ENCODE results near the gene PODXL. TPM values are rescaled to one million over a fixed set of nuclear protein-coding genes. Genes with fewer than 3 reads are reported as not detected.

The PODXL gene
- total RNA-seq (2022; extraction: Qiagen RNA extraction): 31.8 to 47.5 TPM (median 42.1 TPM) in 5 replicates

GRCh38 chr7:131556053-131556908 lies at the start of gene PODXL:
PODXL (minus strand) TSS chr7:131556628; CDS start chr7:131556359, 269 bp downstream.

Other genes starting within 250 kb of the PODXL start
- 27.7 to 36.0 TPM (median 32.8 TPM) in 5 replicates for gene MKLN1, start 228.8 kb downstream of the PODXL start, total RNA-seq (2022; extraction: Qiagen RNA extraction)

All from A549 treated with AZD2906 at 1 μM for 4 hours (cell line).